MCF 10A (cell line): ENCODE measurements around the gene MTMR3. TPM values are rescaled to one million over a fixed set of nuclear protein-coding genes. Genes with fewer than 3 reads are reported as not detected.

Source experiments
- BruUV-seq: library from RNA; stranded (reverse); fragments of 400-500 nt; replicated peaks from 2 replicates; lab custom pipeline; 2021; lab: Mats Ljungman, UMichigan
- CTCF ChIA-PET: fragments of 300-600 bp; sonication (Branson Sonifier 250); formaldehyde crosslinking; extraction: SDS; loops from one replicate; lab custom pipeline; 2021; ENCODE audit warnings: antibody characterized with exemption, inconsistent platforms; lab: Yijun Ruan, JAX
- POLR2A ChIA-PET: fragments of 300-600, 350-650 bp; sonication (Branson Sonifier 250); formaldehyde crosslinking; extraction: SDS; loops from one replicate; lab custom pipeline; 2020; ENCODE audit warnings: antibody characterized with exemption, inconsistent platforms; lab: Yijun Ruan, JAX
- DNase-seq: peaks from one replicate; pipeline ENCODE4 v3.0.0-alpha.2; 2018; ENCODE audit not compliant: unreplicated experiment
- H3K27ac Mint-ChIP-seq: one replicate; pipeline ENCODE4 v1.8.0; 2022; ENCODE audit warnings: mild to moderate bottlenecking, low read depth, mixed read lengths; ENCODE audit not compliant: unreplicated experiment
- H3K27me3 Mint-ChIP-seq: one replicate; pipeline ENCODE4 v1.8.0; 2022; ENCODE audit warnings: mixed read lengths; ENCODE audit not compliant: insufficient read depth, unreplicated experiment
- H3K36me3 Mint-ChIP-seq: one replicate; pipeline ENCODE4 v1.8.0; 2022; ENCODE audit warnings: mild to moderate bottlenecking, moderate library complexity, mixed read lengths; ENCODE audit not compliant: insufficient read depth, unreplicated experiment
- H3K4me1 Mint-ChIP-seq: one replicate; pipeline ENCODE4 v1.8.0; 2022; ENCODE audit warnings: mixed read lengths; ENCODE audit not compliant: insufficient read depth, unreplicated experiment
- H3K4me3 Mint-ChIP-seq: one replicate; pipeline ENCODE4 v1.8.0; 2022; ENCODE audit warnings: mild to moderate bottlenecking, moderate library complexity, mixed read lengths; ENCODE audit not compliant: unreplicated experiment
- H3K9me3 Mint-ChIP-seq: one replicate; pipeline ENCODE4 v1.8.0; 2022; ENCODE audit warnings: mixed read lengths; ENCODE audit not compliant: unreplicated experiment
- CTCF ChIP-seq: fragments of 200-600 bp; IDR thresholded peaks from one replicate; pipeline ENCODE4 v1.8.0; 2022; ENCODE audit warnings: antibody characterized with exemption, mild to moderate bottlenecking; ENCODE audit not compliant: unreplicated experiment
- intact Hi-C: fragments of 100-400 bp; cut with micrococcal nuclease; formaldehyde crosslinking; loops from 2 replicates; pipeline ENCODE4 v1.14.1; 2022
- total RNA-seq: library from RNA; stranded (reverse); gene quantifications from 2 replicates; pipeline ENCODE4 v1.2.3, GENCODE V29; 2022

Gene MTMR3
- total RNA-seq, 1 experiment from 2014 or later = 34.4 TPM

GRCh38 chr22:30062259-30062658 is 179.3 kb downstream of the MTMR3 start:
- Mint-ChIP-seq H3K27ac (no peak overlapping the region), H3K36me3 (no peaks in the 10 kb centered on the region), H3K4me3 (no peak overlapping the region), H3K9me3 (peaks cover 10% of the 10 kb centered on the region), H3K4me1 (peaks cover 9% of the 10 kb centered on the region), H3K27me3 (no peaks in the 10 kb centered on the region)
- CTCF ChIA-PET = no interaction called here
- DNase-seq = no peak
- intact Hi-C loops = no loop called here
- POLR2A ChIA-PET = no interaction called here
- no TSS peak for BruUV-seq
- TF ChIP-seq CTCF = no peak

GRCh38 chr22:30062950-30063349 is 180.0 kb downstream of the MTMR3 start:
- CTCF ChIA-PET = no interaction called here
- peaks cover 10% of the 10 kb centered on the region for H3K9me3 Mint-ChIP-seq
- H3K27ac Mint-ChIP-seq = no peak overlapping the region
- intact Hi-C loops = no loop called here
- DNase-seq = no peak
- H3K4me3 Mint-ChIP-seq = no peak overlapping the region
- POLR2A ChIA-PET = no interaction called here
- no peak for TF ChIP-seq CTCF
- no peaks in the 10 kb centered on the region for H3K36me3 Mint-ChIP-seq
- BruUV-seq = no TSS peak
- no peaks in the 10 kb centered on the region for H3K27me3 Mint-ChIP-seq
- H3K4me1 Mint-ChIP-seq = peaks cover 9% of the 10 kb centered on the region

GRCh38 chr22:30064172-30064571 is 181.2 kb downstream of the MTMR3 start:
- H3K4me1 Mint-ChIP-seq = peaks cover 3% of the 10 kb centered on the region
- TF ChIP-seq CTCF = no peak
- peaks cover 10% of the 10 kb centered on the region for H3K9me3 Mint-ChIP-seq
- no peak overlapping the region for H3K27ac Mint-ChIP-seq
- H3K36me3 Mint-ChIP-seq = no peaks in the 10 kb centered on the region
- H3K4me3 Mint-ChIP-seq = no peak overlapping the region
- no peaks in the 10 kb centered on the region for H3K27me3 Mint-ChIP-seq
- DNase-seq = no peak
- intact Hi-C loops = no loop called here
- BruUV-seq = no TSS peak
- ChIA-PET POLR2A (interaction anchor here (1.2 kb wide), 1 partner anchor 14 kb away, joined by 3 read pairs; no protein-coding TSS in a partner anchor), CTCF (interaction anchor here (0.7 kb wide), 1 partner anchor 195 kb away, joined by 4 read pairs; no protein-coding TSS in a partner anchor)

GRCh38 chr22:30073743-30074142 is 190.8 kb downstream of the MTMR3 start:
- intact Hi-C loops = no loop called here
- ChIA-PET POLR2A (no interaction called here), CTCF (no interaction called here)
- H3K27ac Mint-ChIP-seq = no peak overlapping the region
- no peak for DNase-seq
- H3K4me1 Mint-ChIP-seq = no peaks in the 10 kb centered on the region
- TF ChIP-seq CTCF = no peak
- H3K9me3 Mint-ChIP-seq = no peaks in the 10 kb centered on the region
- no peak overlapping the region for H3K4me3 Mint-ChIP-seq
- no peaks in the 10 kb centered on the region for H3K36me3 Mint-ChIP-seq
- H3K27me3 Mint-ChIP-seq = peaks cover 35% of the 10 kb centered on the region
- BruUV-seq = no TSS peak
